GM12892 (cell line): ENCODE results near the gene GZMA.

ENCODE experiments used
- POLR2A ChIP-seq: IDR thresholded peaks from 2 replicates; pipeline ENCODE4 v1.6.1; 2011; ENCODE audit warnings: low read depth, low read length, control low read depth
- POLR2AphosphoS5 ChIP-seq: IDR thresholded peaks from 2 replicates; pipeline ENCODE4 v1.6.1; 2011; ENCODE audit warnings: low read depth, low read length, control low read depth

DNA sequence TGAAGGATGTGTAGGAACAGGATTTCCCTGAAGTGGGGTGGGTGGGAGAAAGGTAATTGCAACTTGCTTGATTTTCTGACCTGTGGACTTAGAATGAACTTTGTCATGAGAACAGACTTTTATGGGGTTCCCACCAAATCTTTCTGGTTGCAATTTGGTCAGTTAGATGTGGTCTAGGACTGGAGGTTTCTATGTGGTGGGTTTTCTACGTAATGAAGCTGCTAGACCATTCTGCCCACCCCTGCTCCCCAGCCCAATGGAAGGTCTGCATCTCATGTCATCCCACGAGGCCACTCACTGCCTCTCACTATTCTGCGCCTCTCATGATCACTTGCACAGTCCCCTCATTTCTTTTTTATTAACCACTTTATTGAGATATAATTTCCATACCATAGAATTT is 37.9 kb upstream of the GZMA start:
- TF ChIP-seq POLR2A (no peak), POLR2AphosphoS5 (no peak)
